GM12892 (cell line): ENCODE measurements around the gene CDAN1.

ENCODE experiments used
- DNase-seq: peaks from one replicate; pipeline ENCODE4 v3.0.0; 2011; ENCODE audit not compliant: insufficient read length
- FAIRE-seq: peaks from 2 replicates; lab custom pipeline; 2011; peaks lifted over from hg19 to GRCh38; lab: Jason Lieb, UNC
- POLR2A ChIP-seq: IDR thresholded peaks from 2 replicates; pipeline ENCODE4 v1.6.1; 2011; ENCODE audit warnings: low read depth, low read length, control low read depth
- POLR2AphosphoS5 ChIP-seq: IDR thresholded peaks from 2 replicates; pipeline ENCODE4 v1.6.1; 2011; ENCODE audit warnings: low read depth, low read length, control low read depth
- TAF1 ChIP-seq: IDR thresholded peaks from 2 replicates; pipeline ENCODE4 v1.6.1; 2011; ENCODE audit warnings: low read depth, mild to moderate bottlenecking, control low read depth, low read length, borderline replicate concordance

The CDAN1 gene

DNA sequence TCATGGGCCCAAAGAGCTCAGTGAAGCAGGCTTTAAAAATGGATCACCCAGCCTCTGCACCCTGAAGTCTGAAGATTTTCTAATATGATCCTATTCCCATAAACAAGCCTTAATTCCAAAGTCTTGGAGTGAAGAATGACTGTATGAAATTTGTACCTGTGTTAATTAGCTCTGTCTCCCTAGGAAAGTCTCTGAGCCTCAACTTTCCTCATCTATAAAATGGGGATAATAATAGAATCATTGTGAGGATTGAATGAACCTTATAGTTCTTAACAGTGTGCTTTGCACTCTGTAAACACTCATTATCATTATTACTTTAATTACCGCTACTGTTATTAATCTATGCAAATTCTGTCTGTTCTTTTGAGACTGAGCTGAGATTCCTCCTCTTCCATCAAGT lies 61.9 kb downstream of the CDAN1 start:
- TF ChIP-seq POLR2A (no peak), POLR2AphosphoS5 (no peak), TAF1 (no peak)
- FAIRE-seq = no peak

DNA sequence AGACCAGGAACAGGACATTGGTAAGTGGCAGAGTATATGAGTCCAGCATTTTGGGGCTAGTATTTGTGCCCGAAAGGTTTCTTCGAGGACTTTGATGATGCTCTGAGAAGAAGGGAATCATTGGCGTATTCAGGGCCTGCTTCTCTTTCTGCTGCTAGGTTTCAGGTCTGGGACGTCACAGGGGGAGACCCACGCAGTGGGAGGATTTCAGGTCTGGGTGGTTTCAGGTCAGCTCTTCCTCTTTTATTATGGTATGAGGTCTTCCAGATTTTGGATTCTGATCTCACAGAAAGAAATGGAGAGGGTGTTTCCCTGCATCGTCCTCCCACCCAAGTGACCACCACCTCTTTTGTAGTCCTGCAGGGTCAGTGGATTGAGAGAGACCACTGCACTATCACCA lies 62.5 kb downstream of the CDAN1 start:
- no peak for DNase-seq
- TF ChIP-seq POLR2AphosphoS5 (no peak), TAF1 (no peak), POLR2A (no peak)
- FAIRE-seq = no peak

More for the DNA sequence above, 61.9 kb downstream of the CDAN1 start:
- no peak for DNase-seq
